GM12875 (cell line): ENCODE measurements around the gene C2orf80.

ENCODE experiments used
- H3K4me3 ChIP-seq: one replicate; pipeline ENCODE4 v1.5.1; 2011; ENCODE audit warnings: low read depth, low read length, control low read depth
- TF ChIP-seq, protein P1 (sequence below): IDR thresholded peaks from 2 replicates; pipeline ENCODE4 v1.5.1; 2011; ENCODE audit warnings: low read depth, mild to moderate bottlenecking, control low read depth, inconsistent platforms, low read length, moderate library complexity, borderline replicate concordance; ENCODE audit not compliant: insufficient read depth

C2orf80 gene

DNA sequence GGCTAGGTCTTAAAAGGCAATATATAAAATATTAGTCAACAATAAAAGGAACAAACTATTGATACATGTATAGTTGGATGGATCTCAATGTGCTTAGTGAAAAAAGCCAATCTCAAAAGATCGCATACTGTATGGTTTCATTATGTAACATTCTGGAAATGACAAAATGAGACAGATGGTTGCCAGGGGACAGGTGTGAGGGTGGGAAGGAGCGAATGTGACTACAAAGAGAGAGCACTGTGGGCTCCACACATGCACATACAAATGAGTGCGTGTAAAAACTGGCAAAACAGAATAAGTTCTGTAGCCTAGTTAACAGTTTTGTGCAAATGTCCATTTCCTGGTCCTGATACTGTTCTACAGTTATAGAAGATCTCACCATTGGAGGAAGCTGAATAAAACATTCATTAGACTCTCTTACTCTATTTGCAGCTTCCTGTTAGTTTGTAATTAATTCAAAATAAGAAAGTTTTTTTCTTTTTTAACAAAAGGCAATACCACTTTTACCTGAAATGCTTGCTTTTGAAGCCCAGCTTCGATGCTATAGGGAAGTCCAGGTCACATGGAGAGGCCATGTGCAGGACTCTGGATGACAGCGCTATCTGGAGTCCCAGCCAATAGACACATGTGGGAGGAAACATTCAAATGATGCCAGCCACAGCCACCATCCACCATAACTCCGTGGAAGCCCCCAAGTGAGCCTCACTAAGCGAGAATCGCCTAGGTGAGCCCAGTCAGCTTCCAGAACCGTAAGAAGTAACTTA is 21.0 kb upstream of the C2orf80 start:
- no peak overlapping the region for H3K4me3 ChIP-seq
- TF ChIP-seq, protein P1, sequence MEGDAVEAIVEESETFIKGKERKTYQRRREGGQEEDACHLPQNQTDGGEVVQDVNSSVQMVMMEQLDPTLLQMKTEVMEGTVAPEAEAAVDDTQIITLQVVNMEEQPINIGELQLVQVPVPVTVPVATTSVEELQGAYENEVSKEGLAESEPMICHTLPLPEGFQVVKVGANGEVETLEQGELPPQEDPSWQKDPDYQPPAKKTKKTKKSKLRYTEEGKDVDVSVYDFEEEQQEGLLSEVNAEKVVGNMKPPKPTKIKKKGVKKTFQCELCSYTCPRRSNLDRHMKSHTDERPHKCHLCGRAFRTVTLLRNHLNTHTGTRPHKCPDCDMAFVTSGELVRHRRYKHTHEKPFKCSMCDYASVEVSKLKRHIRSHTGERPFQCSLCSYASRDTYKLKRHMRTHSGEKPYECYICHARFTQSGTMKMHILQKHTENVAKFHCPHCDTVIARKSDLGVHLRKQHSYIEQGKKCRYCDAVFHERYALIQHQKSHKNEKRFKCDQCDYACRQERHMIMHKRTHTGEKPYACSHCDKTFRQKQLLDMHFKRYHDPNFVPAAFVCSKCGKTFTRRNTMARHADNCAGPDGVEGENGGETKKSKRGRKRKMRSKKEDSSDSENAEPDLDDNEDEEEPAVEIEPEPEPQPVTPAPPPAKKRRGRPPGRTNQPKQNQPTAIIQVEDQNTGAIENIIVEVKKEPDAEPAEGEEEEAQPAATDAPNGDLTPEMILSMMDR, result no peak

DNA sequence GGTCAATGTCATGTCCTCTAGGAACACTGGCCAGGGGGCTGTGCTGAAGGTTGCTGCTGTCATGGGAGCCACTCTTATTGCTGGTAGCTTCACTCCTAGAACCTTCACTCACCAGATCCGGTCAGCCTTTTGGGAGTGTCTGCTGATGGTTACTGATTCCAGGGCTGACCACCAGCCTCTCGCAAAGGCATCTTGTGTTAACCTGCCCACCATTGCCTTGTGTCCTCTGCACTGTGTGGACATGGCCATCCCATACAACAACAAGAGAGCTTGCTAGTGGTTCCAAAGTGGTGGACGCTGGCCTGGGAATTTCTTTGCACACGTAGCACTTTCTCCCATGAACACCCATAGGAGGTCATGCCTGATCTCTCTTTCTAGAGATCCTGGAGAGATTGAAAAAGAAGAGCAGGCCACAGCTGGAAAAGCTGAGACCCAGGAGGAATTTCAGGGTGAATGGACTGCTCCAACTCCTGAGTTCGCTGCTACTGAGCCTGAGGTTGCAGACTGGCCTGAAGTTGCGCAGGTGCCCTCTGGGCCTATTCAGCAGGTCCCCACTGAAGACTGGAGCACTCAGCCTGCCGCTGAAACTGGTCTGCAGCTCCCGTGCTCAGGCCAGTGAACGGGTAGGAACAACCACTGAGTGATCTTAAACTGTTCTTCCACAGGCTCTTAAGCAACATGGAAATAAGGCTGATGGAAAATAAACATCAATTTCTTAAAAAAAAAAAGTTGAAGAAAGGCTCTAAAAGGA is 18.7 kb upstream of the C2orf80 start:
- TF ChIP-seq, protein P1, result no peak
- no peak overlapping the region for H3K4me3 ChIP-seq

DNA sequence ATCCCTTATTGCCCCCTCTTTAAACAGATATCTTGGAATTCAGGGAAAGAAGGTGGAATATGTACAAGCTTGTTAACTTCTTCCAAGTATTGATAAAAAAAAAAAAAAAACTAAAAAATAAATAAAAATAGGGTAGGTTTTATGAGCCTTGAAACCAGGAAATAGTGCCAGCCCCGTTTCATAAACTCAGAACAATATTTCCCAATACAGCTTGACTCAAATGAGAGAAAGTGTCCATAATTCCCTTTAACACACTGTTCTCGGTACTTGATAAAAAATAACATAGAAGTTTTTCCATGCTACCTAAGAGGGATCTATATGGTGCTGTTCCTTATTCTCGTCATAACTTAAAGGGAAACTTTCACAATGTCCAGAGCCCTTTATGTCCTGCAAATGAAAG is 17.9 kb upstream of the C2orf80 start:
- H3K4me3 ChIP-seq, result no peak overlapping the region
- TF ChIP-seq, protein P1, result no peak

DNA sequence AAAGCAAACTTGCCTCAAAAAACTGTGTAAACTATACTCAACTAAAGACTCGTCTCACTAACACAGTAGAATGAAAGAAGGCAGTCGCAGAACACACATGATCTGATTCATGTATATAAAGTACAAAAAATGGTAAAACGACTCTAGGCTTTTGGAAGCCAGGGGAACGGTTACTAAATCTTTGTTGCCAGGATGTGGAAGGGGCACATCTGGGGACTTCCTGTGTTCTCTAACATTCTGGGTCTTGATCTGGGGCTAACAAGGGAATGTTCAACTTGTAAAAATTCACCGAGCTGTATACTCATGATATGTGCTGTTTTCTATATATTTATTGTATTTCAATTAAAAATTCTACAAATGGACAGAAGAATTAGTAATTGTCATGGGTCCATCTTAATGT is 14.3 kb upstream of the C2orf80 start:
- H3K4me3 ChIP-seq, result no peak overlapping the region
- TF ChIP-seq, protein P1, result no peak

DNA sequence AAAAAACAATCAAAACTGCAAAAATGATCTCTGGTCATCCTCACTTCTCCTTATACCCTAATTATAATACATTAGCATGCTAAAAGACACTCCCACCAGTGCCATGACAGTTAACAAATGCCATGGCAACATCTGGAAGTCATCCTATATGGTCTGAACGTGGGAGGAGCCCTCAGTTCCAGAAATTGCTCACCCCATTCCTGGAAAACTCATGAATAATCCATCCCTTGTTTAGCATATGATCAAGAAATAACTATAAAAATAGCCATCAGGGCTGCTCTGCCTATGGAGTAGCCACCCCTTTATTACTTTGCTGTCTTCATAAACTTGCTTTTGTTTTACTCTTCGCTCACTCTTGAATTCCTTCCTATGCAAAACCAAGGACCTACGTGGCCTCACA is 5.7 kb upstream of the C2orf80 start:
- TF ChIP-seq, protein P1, result no peak
- no peak overlapping the region for H3K4me3 ChIP-seq

DNA sequence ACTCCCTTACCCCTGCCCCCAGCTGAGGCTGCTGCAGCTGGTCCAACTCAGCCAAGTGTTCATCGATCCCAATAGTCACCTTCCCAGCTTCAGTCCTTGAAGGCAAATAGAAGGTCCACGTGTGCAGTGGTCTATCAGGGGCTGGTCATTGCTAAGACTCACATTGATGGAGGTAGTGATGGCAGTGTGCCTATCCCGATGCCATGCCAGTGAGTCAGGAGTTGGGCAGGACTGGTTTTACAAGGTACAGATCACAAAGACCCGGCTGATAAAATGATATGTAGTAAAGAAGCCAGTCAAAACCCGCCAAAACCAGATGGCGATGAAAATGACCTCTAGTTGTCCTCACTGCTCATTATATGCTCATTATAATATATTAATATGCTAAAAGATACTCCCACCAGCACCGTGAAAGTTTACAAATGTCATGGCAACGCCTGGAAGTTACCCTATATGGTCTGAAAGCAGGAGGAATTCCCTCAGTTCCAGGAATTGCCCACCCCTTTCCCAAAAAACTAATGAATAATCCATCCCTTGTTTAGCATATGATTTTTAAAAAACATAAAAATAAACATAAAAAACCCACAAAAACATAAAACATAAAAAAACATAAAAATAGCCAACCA is 2.9 kb upstream of the C2orf80 start:
- H3K4me3 ChIP-seq, result no peak overlapping the region
- TF ChIP-seq, protein P1, result no peak
